ENCODE data around the gene TMC4. TPM values are rescaled to one million over a fixed set of nuclear protein-coding genes. Genes with fewer than 3 reads are reported as not detected.

TMC4 gene
- total and polyA plus RNA-seq, 2 experiments from 2014 or later, result 2.3 to 7.8 TPM

GRCh38 chr19:54186351-54186750 lies 13.4 kb upstream of the TMC4 start:
- peaks cover 1% of the 10 kb centered on the region; the same call in 1 of the 2 replicates for H3F3A ChIP-seq (replicated peaks; ENCODE audit: low read depth)
- no peak overlapping the region for H3K27ac ChIP-seq (ENCODE audit: low read depth)
- Mint-ChIP-seq H3K4me3 (no peak overlapping the region; the same call in 2 of the 3 replicates), H3K27ac (no peak overlapping the region), H3K9me3 (no peaks in the 10 kb centered on the region; the same call in 2 of the 3 replicates), H3K4me1 (peaks cover 12% of the 10 kb centered on the region), H3K36me3 (ENCODE audit: low read depth) (peaks cover 32% of the 10 kb centered on the region), H3K27me3 (ENCODE audit: insufficient read depth, low read depth, poor library complexity) (peaks cover 17% of the 10 kb centered on the region)
- no peaks in the 10 kb centered on the region for H3K27me3 ChIP-seq (ENCODE audit: insufficient read depth)
- peaks cover 25% of the 10 kb centered on the region for H3K79me2 ChIP-seq (replicated peaks; ENCODE audit: insufficient read depth)
- DNase-seq (ENCODE audit: low spot score) (no peak), ATAC-seq (no peak)
- H3K36me3 ChIP-seq (ENCODE audit: insufficient read depth), result no peaks in the 10 kb centered on the region; the same call in 1 of the 2 replicates
- no peaks in the 10 kb centered on the region for H3K9me2 ChIP-seq (ENCODE audit: insufficient read depth)
- H4K20me1 ChIP-seq (replicated peaks; ENCODE audit: insufficient read depth), result peaks cover 9% of the 10 kb centered on the region
- no peak overlapping the region for H3K4me3 ChIP-seq
- no peak overlapping the region for H3K4me2 ChIP-seq
- H2AFZ ChIP-seq, result no peak overlapping the region
- H3K4me1 ChIP-seq (ENCODE audit: insufficient read depth), result no peaks in the 10 kb centered on the region; the same call in 1 of the 2 replicates
- TF ChIP-seq REST (IDR thresholded peaks at IDR 0.05; ENCODE audit: unreplicated experiment) (no peak), ZNF462 (CRISPR knock-in tag; IDR thresholded peaks at IDR 0.05) (no peak), EZH2phosphoT487 (IDR thresholded peaks at IDR 0.05; ENCODE audit: unreplicated experiment) (no peak), CTCF (conservative IDR thresholded peaks at IDR 0.05; ENCODE audit: low read depth in 2 of 2) (no peak), JUNB (IDR thresholded peaks at IDR 0.05; ENCODE audit: unreplicated experiment) (no peak)
